Peyer's patch (tissue), 4 donors: ENCODE data around the gene HPCAL1.

ENCODE experiments used
- CTCF ChIP-seq, 6 experiments: fragments of 450-650 bp in 4 of 6; fragments of 200-600 bp in 2 of 6; sonication (generic) in 1 of 6; IDR thresholded peaks; one replicate each; pipeline ENCODE4 v1.5.1; 2017 to 2019; ENCODE audit warnings: antibody characterized with exemption in 6 of 6, mild to moderate bottlenecking in 3 of 6, moderate library complexity in 1 of 6
- POLR2A ChIP-seq, 2 donors: fragments of 450-650 bp; IDR thresholded peaks; one replicate each; pipeline ENCODE4 v1.5.1; 2017; ENCODE audit warnings: antibody characterized with exemption in 2 of 2, mild to moderate bottlenecking in 2 of 2, moderate library complexity in 2 of 2

GRCh38 chr2:10415640-10416039 is 112.9 kb downstream of the HPCAL1 start:
- TF ChIP-seq CTCF (IDR thresholded peaks at IDR 0.05) (no peak), POLR2A (IDR thresholded peaks at IDR 0.05) (no peak)
